ACHN (cell line): ENCODE data around the gene ANKRD18A.

ENCODE experiments used
- DNase-seq: peaks from one replicate; pipeline ENCODE4 v3.0.0-alpha.2; 2015
- in situ Hi-C: cut with HindIII; loops from 2 replicates; pipeline ENCODE4 v1.10.0; 2017; ENCODE audit warnings: low sequenced_read_pairs, low pct_ligation_motif_present, low pct_unique_long_range_greater_than_20kb

ANKRD18A gene

DNA sequence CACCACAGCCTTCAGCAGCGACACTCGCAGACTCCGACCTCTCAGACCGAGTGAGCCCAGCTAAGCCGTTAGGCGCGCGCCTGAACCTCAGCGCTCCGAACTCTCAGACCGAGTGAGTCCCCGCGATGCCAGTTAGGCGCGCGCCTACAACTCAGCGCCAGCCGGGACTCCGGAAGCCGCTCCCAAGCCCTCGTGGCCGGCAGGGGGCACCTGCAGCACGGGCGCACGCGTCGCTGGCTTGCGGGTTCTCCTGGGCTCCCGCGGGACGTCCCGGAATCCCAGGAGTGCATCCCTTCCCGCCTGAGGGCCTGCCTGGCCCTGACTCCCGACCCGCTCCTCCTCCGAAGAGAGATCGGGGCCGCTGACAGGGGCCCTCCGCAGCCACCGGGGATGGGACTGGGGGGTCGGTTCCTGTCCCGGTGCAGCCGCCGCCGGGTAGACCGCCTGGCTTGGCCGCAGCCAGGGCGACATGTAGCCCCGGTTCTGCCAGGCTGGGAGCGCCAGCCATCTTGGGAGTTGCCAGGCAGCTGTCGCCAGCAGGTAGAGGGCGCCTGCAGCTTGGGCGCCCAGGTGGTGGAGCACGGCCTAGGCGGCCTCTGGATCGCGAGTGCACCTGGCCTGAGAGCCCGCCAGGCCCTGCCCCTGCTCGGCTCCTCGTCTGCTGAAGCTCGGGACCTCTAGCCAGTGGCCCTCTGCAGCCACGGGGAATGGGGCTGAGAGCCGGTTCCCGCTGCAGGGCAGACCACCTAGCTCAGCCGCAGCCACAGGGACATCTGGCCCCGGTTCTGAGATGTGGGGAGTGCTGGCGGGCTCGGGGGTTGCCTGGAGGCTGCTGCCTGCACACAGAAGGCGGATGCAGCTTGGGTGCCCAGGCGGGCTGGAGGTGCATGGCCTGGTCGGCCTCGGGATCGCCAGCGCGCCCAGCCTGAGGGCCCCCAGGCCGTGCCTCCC, at the start of gene ANKRD18A:
ANKRD18A (minus strand) TSS at position 114 of the 951 bp plus-strand sequence. CDS start 311 bp downstream, outside the sequence.
- in situ Hi-C loops: no loop called here
- peak; percentile 92 for DNase-seq

GRCh38 chr9:38668791-38669466, 48.5 kb upstream of the ANKRD18A start:
- in situ Hi-C loops: no loop called here
- no peak for DNase-seq

DNA sequence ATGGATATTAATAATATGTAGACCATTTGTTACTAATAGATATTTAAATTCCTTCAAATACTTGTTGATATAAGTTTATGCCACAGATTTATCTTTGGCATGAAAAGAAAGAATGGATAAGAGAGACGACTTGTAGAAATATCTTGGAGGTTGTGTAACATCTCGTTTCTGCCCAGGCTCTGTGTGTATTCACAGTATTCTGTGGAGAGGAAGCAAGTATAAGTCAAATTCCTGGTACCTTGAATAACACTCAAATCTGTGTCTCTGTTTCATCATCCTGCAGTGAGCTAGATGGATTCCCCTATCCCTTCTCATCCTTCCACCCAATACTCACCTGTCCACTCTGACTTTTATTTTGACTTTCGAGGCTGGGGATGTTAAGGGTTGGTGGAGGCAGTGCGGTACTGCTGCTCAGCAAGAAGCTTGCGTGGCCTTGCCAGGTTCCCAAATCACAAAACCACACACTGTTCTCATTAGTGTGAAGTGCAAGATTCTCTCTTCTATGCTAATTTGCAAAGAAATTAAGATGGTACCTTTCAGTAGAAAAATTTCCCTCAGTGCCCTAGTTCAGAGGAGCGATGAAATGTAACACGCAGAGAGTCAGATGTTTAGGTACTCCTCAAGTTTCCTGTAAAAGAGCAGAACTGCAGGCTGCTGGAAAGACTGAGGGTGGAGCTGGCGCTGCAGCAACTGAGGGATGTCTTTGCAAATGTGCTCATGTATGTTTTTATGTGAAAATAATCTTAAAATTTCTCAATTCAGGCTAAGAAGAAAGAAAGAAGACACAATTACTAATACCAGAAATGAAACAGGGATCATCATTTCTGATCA, 42.6 kb upstream of the ANKRD18A start:
- in situ Hi-C loops: no loop called here
- no peak for DNase-seq

DNA sequence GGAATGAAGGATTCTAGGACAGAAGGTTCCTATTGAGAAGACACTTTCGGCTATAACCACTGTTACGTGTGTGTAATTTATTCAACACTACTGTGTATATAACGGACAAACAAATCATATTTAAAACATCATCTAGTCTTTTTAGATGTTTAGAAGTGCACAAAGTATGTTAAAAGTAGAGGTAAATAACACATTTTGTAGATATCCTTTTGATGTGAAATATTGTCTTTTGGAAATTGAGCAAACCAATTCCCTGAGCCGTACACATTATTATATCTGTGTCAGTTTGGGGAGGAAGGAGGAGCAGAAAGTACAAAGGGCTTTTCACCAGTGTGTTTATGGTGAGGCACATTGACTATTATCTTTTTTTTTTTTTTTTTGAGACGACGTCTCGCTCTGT, 39.1 kb upstream of the ANKRD18A start:
- no peak for DNase-seq
- in situ Hi-C loops: no loop called here

- in situ Hi-C loops: no loop called here
- DNase-seq: no peak
Observed at GRCh38 chr9:38656896-38657295, 36.5 kb upstream of the ANKRD18A start.

GRCh38 chr9:38652486-38652885, 32.1 kb upstream of the ANKRD18A start:
- no peak for DNase-seq
- in situ Hi-C loops: no loop called here

DNA sequence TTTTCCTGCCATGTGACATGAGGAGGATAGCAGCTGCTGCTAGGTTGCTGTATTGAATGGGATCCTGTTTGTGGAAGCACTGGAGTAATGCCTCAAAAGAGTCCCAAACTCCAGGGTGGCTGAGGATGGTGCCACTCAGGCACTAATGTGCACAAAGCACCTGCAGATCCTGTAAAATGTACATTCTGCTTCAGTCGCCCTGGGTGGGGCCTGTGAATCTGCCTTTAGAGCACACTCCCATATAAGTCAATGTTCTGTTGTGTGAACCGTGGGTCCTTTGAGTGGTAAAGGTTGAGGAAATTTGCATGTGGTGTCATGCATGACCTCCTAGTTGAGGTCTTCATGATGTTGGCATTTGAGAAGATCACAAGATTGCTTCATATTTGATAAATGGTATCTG, 31.6 kb upstream of the ANKRD18A start:
- in situ Hi-C loops: no loop called here
- DNase-seq: no peak

- in situ Hi-C loops: no loop called here
- no peak for DNase-seq
Observed at GRCh38 chr9:38651400-38652042, 31.1 kb upstream of the ANKRD18A start.

GRCh38 chr9:38650564-38650963, 30.2 kb upstream of the ANKRD18A start:
- in situ Hi-C loops: no loop called here

DNA sequence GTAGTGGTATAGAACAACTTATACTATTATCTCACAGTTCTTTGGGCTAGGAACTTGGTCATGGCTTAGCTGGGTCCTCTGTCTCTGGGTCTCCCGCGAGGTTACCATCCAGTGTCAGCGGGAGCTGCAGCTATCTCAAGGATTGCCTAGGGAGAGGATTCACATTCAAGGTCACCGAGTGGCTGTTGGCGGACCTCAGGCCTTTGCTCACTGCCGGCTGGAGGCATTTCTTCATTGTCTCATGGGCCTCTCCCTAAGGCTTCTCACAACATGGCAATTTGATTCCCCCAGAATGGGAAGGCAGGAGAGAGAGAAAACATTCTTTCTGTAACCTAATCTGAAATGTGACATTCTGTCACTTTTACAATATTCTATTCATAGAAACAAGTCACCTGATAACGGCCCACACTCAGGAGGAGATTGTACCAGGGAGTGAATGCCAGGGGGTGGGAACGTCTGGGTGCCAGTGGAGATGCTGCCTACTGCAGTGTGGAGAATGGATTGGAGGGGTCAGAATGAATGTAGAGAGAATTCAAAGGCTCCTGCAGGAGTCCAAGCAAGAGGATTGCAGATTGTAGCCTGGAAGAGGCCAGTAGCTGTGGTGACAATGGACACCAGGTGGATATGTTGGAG, 29.5 kb upstream of the ANKRD18A start:
- in situ Hi-C loops: no loop called here

More at GRCh38 chr9:38650564-38650963, 30.2 kb upstream of the ANKRD18A start:
- no peak for DNase-seq

GRCh38 chr9:38644601-38645000, 24.2 kb upstream of the ANKRD18A start:
- no peak for DNase-seq
- in situ Hi-C loops: no loop called here

More for the DNA sequence above, 29.5 kb upstream of the ANKRD18A start:
- DNase-seq: no peak

DNA sequence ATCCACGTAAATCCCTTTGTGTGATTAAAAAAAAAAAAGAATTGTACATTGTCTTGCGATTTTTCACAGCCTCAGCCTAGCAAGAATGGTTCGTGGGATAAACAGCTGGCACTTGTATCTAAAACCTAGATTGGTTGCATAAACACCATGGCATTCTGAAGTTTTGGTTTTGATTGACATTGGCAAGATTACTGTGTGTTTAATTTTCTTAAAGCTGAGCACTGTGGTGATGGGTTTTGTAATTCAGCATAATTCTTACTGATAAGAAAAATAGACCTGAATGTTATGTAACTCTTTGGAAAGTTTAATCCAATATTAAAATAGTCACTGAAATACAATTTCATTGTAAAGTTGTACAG, 23.4 kb upstream of the ANKRD18A start:
- in situ Hi-C loops: no loop called here
- DNase-seq: no peak

DNA sequence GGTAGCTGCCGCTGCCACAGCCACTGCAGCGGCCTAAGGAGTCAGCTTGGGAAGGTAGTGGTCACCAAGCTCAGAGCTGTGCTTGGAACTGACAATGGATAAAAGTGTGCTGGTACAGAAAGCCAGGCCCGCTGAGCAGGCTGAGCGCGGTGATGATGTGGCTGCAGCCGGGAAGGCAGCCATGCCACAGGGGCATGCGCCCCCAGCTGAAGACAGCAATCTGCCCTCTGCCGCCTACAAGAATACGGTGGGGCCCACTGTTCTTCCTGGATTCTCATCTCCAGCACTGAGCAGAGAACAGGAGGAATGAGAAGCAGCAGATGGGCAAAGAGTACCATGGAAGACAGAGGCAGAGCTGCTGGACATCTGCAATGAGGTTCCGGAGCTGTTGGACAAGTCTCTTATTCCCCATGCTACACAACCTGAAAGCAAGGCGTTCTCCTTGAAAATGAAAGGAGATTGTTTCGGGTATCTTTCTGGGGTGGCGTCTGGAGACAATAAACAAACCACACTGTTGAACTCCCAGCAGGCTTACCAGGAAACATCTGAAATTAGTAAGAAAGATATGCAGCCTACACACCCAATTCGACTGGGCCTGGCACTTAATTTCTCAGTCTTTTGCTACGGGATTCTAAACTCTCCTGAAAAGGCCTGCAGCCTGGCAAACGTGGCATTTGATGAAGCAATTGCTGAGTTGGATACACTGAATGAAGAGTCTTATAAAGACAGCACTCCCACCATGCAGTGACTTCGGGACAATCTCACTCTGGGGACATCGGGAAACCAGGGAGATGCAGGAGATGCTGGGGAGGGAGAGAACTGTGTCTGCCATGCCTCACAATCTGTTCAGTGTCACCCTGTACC, 22.8 kb upstream of the ANKRD18A start:
- no peak for DNase-seq
- in situ Hi-C loops: no loop called here

GRCh38 chr9:38641985-38642864, 21.8 kb upstream of the ANKRD18A start:
- DNase-seq: peak; percentile 34
- in situ Hi-C loops: no loop called here

DNA sequence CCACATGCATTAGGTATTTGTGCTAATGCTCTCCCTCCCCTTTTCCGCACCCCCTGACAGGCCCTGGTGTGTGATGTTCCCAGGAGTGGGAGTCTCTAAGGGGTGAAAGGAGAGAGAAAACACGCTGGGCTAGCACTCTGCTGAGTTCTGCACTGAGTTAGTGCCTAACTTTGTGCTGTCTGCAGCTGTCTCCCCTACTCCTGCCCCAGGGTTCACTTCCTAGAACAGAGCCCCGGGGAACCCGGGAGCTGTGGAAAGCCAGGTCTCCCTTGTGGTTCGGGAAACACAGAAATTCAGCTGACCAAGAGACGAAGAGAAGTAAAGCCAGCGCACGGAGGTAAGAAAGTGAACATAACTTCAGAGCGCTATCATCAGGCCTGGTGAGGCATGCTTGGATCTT, 20.7 kb upstream of the ANKRD18A start:
- DNase-seq: no peak
- in situ Hi-C loops: no loop called here

- DNase-seq: no peak
- in situ Hi-C loops: no loop called here
Observed at GRCh38 chr9:38639577-38639940, 19.2 kb upstream of the ANKRD18A start.
